Measurements from ENCODE around the gene EN2.
A peak's percentile ranks its signal among the peaks of the same experiment; 100 is the strongest.

- TF ChIP-seq CTCF (IDR thresholded peaks at IDR 0.05; ENCODE audit: poor library complexity) (no peak), EZH2 (IDR thresholded peaks at IDR 0.05; ENCODE audit: borderline replicate concordance) (peak; percentile 64)
Measured at GRCh38 chr7:155506854-155507337, 49.0 kb downstream of the EN2 start.

Data from hepatocyte (in vitro differentiated cells).